ENCODE results near the gene POLR3B.
"Not testable (repeated sequence)": the region's sequence is repeated elsewhere in the genome, so short reads cannot be mapped to it uniquely, and the experiment has no call there.

POLR3B gene

GRCh38 chr12:106461730-106462129, 104.2 kb downstream of the POLR3B start:
- DNase-seq (ENCODE audit: low spot score) = no peak

- DNase-seq (ENCODE audit: low spot score) = not testable (repeated sequence)
Observed at GRCh38 chr12:106465605-106466004, 108.1 kb downstream of the POLR3B start.

- not testable (repeated sequence) for DNase-seq (ENCODE audit: low spot score)
Observed at GRCh38 chr12:106475662-106476061, 118.1 kb downstream of the POLR3B start.

GRCh38 chr12:106477627-106478026, 120.1 kb downstream of the POLR3B start:
- DNase-seq (ENCODE audit: low spot score) = not testable (repeated sequence)

GRCh38 chr12:106480251-106480650, 122.7 kb downstream of the POLR3B start:
- DNase-seq (ENCODE audit: low spot score) = no peak

GRCh38 chr12:106481246-106481645, 123.7 kb downstream of the POLR3B start:
- DNase-seq (ENCODE audit: low spot score) = peak; percentile 43

GRCh38 chr12:106487664-106488063, 130.1 kb downstream of the POLR3B start:
- no peak for DNase-seq (ENCODE audit: low spot score)

- no peak for DNase-seq (ENCODE audit: low spot score)
Observed at GRCh38 chr12:106488884-106489283, 131.3 kb downstream of the POLR3B start.

GRCh38 chr12:106490264-106490663, 132.7 kb downstream of the POLR3B start:
- no peak for DNase-seq (ENCODE audit: low spot score)

GRCh38 chr12:106492857-106493256, 135.3 kb downstream of the POLR3B start:
- DNase-seq (ENCODE audit: low spot score) = no peak

GRCh38 chr12:106493531-106493930, 136.0 kb downstream of the POLR3B start:
- DNase-seq (ENCODE audit: low spot score) = peak; percentile 49

- no peak for DNase-seq (ENCODE audit: low spot score)
Observed at GRCh38 chr12:106495354-106495965, 137.9 kb downstream of the POLR3B start.

GRCh38 chr12:106498056-106498455, 140.5 kb downstream of the POLR3B start:
- no peak for DNase-seq (ENCODE audit: low spot score)

- no peak for DNase-seq (ENCODE audit: low spot score)
Observed at GRCh38 chr12:106499628-106500027, 142.1 kb downstream of the POLR3B start.

- DNase-seq (ENCODE audit: low spot score) = peak; percentile 39
Observed at GRCh38 chr12:106506691-106507090, 149.1 kb downstream of the POLR3B start.

- DNase-seq (ENCODE audit: low spot score) = no peak
Observed at GRCh38 chr12:106508966-106509365, 151.4 kb downstream of the POLR3B start.

- no peak for DNase-seq (ENCODE audit: low spot score)
Observed at GRCh38 chr12:106511365-106511764, 153.8 kb downstream of the POLR3B start.

- no peak for DNase-seq (ENCODE audit: low spot score)
Observed at GRCh38 chr12:106517314-106517713, 159.8 kb downstream of the POLR3B start.

GRCh38 chr12:106519607-106520021, 162.1 kb downstream of the POLR3B start:
- no peak for DNase-seq (ENCODE audit: low spot score)

- no peak for DNase-seq (ENCODE audit: low spot score)
Observed at GRCh38 chr12:106521901-106522300, 164.4 kb downstream of the POLR3B start.

- DNase-seq (ENCODE audit: low spot score) = no peak
Observed at GRCh38 chr12:106522708-106523107, 165.2 kb downstream of the POLR3B start.

GRCh38 chr12:106527356-106527755, 169.8 kb downstream of the POLR3B start:
- DNase-seq (ENCODE audit: low spot score) = no peak

- DNase-seq (ENCODE audit: low spot score) = no peak
Observed at GRCh38 chr12:106541201-106541600, 183.7 kb downstream of the POLR3B start.

- DNase-seq (ENCODE audit: low spot score) = no peak
Observed at GRCh38 chr12:106551410-106551809, 193.9 kb downstream of the POLR3B start.

Data from putamen (tissue), 1 donor.